Endodermal cell (in vitro differentiated cells): ENCODE measurements around the gene DLG2. TPM values are rescaled to one million over a fixed set of nuclear protein-coding genes. Genes with fewer than 3 reads are reported as not detected.

ENCODE experiments used
- DNase-seq: peaks from one replicate; pipeline ENCODE4 v3.0.0-alpha.2; 2017
- H3K27ac ChIP-seq: 2 replicates; pipeline ENCODE4 v1.5.1; 2013; ENCODE audit warnings: mild to moderate bottlenecking, low read depth, low read length, moderate library complexity
- H3K27me3 ChIP-seq: 2 replicates; pipeline ENCODE4 v1.6.1; 2013; ENCODE audit warnings: mild to moderate bottlenecking, low read length, moderate library complexity; ENCODE audit not compliant: insufficient read depth, control insufficient read depth, poor library complexity, severe bottlenecking
- H3K36me3 ChIP-seq: 2 replicates; pipeline ENCODE4 v1.7.0; 2013; ENCODE audit warnings: mild to moderate bottlenecking, low read length, moderate library complexity; ENCODE audit not compliant: control insufficient read depth, insufficient read depth
- H3K4me1 ChIP-seq: one replicate; pipeline ENCODE4 v1.7.0; 2013; ENCODE audit warnings: low read length; ENCODE audit not compliant: control insufficient read depth, insufficient read depth
- H3K4me3 ChIP-seq: 2 replicates; pipeline ENCODE4 v1.5.1; 2013; ENCODE audit warnings: mild to moderate bottlenecking, low read length, moderate library complexity
- H3K9ac ChIP-seq: 2 replicates; pipeline ENCODE4 v1.6.1; 2013; ENCODE audit warnings: mild to moderate bottlenecking, low read length, moderate library complexity; ENCODE audit not compliant: poor library complexity, severe bottlenecking; ENCODE audit errors: extremely low read depth
- H3K9me3 ChIP-seq: 2 replicates; pipeline ENCODE4 v1.6.1; 2013; ENCODE audit warnings: mild to moderate bottlenecking, low read length, moderate library complexity; ENCODE audit not compliant: control insufficient read depth
- H3K27ac Mint-ChIP-seq: 2 replicates; pipeline ENCODE4 v1.8.0; 2020; ENCODE audit warnings: mixed read lengths
- H3K27me3 Mint-ChIP-seq: 2 replicates; pipeline ENCODE4 v1.8.0; 2021; ENCODE audit warnings: mild to moderate bottlenecking, mixed read lengths; ENCODE audit not compliant: insufficient read depth
- H3K36me3 Mint-ChIP-seq: 2 replicates; pipeline ENCODE4 v1.8.0; 2020; ENCODE audit warnings: low read depth, mixed read lengths
- H3K4me1 Mint-ChIP-seq: 2 replicates; pipeline ENCODE4 v1.8.0; 2020; ENCODE audit warnings: mixed read lengths
- H3K4me3 Mint-ChIP-seq: 2 replicates; pipeline ENCODE4 v1.8.0; 2020; ENCODE audit warnings: mild to moderate bottlenecking, moderate library complexity, mixed read lengths
- H3K9me3 Mint-ChIP-seq: 2 replicates; pipeline ENCODE4 v1.8.0; 2020; ENCODE audit warnings: mild to moderate bottlenecking, mixed read lengths
- CTCF ChIP-seq: fragments of 200-600 bp; sonication (generic); conservative IDR thresholded peaks from 2 replicates; pipeline ENCODE4 v1.5.0; 2021; ENCODE audit warnings: antibody characterized with exemption, mild to moderate bottlenecking
- WGBS, 2 experiments: methylation state at CpG; one replicate each; pipeline versions ENCODE4 v1.1.5 to v1.1.7; 2013; ENCODE audit warnings: missing lambda C conversion rate in 2 of 2, mixed read lengths in 1 of 2; ENCODE audit not compliant: insufficient coverage in 1 of 2, insufficient read length in 1 of 2; 5-methylcytosine and 5-hydroxymethylcytosine counted together
- total RNA-seq, 2 donors: library from RNA; stranded (reverse); fragmentation: NEBNext Ultra II Directional in 1 of 2; extraction: Animal tissue kit (Norgen Biotek cat#: 25700) in 1 of 2; gene quantifications; 2 replicates in 1 of 2; 3 replicates in 1 of 2; pipeline ENCODE4 v1.2.1, GENCODE V29; 2021

Gene DLG2
- total RNA-seq, 2 donors from 2014 or later = 9.6 to 10.6 TPM

GRCh38 chr11:83793310-83793709 is 1833.8 kb downstream of the DLG2 start:
- 77% methylated on average over 2 of the region's 2 CpGs; no CpG with 5 or more reads in 1 of the 2 experiments for WGBS, 2 experiments
- no peaks in the 10 kb centered on the region for H3K9me3 ChIP-seq

DNA sequence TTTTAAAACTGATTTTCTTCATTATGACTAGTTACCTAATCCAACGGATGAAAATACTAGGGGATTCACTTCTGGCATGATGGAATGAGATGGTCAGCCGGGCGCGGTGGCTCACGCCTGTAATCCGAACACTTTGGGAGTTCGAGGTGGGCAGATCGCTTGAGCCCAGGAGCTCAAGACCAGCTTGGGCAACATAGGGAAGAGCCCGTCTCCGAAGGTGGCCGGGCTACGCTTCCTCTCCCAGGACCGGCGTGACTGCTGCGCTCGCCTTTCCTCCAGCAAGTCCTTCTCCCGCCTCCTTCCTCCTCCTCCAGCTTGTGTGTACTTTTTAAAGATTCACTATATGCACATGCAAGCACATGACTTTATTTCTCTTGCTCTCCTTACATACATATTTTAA is 1835.6 kb downstream of the DLG2 start:
- no peaks in the 10 kb centered on the region for H3K27me3 ChIP-seq
- TF ChIP-seq CTCF = no peak
- 92 to 95% methylated on average over 17 of the region's 17 CpGs for WGBS, 2 experiments
- no peak overlapping the region for H3K27ac ChIP-seq
- H3K4me3 ChIP-seq = no peak overlapping the region
- no peaks in the 10 kb centered on the region for H3K36me3 Mint-ChIP-seq
- no peaks in the 10 kb centered on the region for H3K9me3 Mint-ChIP-seq
- H3K27me3 Mint-ChIP-seq = peaks cover 11% of the 10 kb centered on the region
- H3K9me3 ChIP-seq = no peaks in the 10 kb centered on the region
- no peaks in the 10 kb centered on the region for H3K4me1 ChIP-seq
- H3K9ac ChIP-seq = no peak overlapping the region
- H3K4me1 Mint-ChIP-seq = no peaks in the 10 kb centered on the region
- no peak overlapping the region for H3K4me3 Mint-ChIP-seq
- no peak for DNase-seq
- H3K36me3 ChIP-seq = no peaks in the 10 kb centered on the region
- H3K27ac Mint-ChIP-seq = no peak overlapping the region

More at GRCh38 chr11:83793310-83793709, 1833.8 kb downstream of the DLG2 start:
- Mint-ChIP-seq H3K4me3 (no peak overlapping the region), H3K36me3 (no peaks in the 10 kb centered on the region), H3K27me3 (peaks cover 8% of the 10 kb centered on the region), H3K4me1 (no peaks in the 10 kb centered on the region), H3K27ac (no peak overlapping the region), H3K9me3 (no peaks in the 10 kb centered on the region)
- H3K27me3 ChIP-seq = no peaks in the 10 kb centered on the region
- H3K36me3 ChIP-seq = no peaks in the 10 kb centered on the region
- H3K4me3 ChIP-seq = no peak overlapping the region
- no peak overlapping the region for H3K9ac ChIP-seq
- DNase-seq = no peak
- TF ChIP-seq CTCF = no peak
- H3K27ac ChIP-seq = no peak overlapping the region
- no peaks in the 10 kb centered on the region for H3K4me1 ChIP-seq

DNA sequence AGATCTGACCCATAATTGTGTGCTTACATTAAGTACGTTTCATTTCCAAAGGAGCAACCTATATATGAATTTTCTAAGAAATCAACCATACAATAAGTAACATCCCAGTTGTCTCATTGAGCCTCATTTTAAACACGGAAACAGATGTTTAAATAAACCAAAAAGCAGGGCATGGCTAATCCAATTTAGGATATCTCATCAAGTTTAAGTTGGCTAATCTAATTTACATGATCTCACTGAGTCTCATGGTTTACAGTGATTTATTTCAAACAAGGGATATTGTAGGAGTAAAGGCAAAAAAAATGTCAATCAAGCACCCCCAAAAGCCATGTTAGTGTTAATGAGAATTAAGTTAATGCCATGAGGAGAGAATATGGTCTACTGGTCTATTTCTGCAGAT is 1841.2 kb downstream of the DLG2 start:
- Histone ChIP-seq H3K4me1 (no peaks in the 10 kb centered on the region), H3K27ac (no peak overlapping the region), H3K9ac (no peak overlapping the region), H3K36me3 (no peaks in the 10 kb centered on the region), H3K9me3 (no peaks in the 10 kb centered on the region), H3K4me3 (no peak overlapping the region), H3K27me3 (no peaks in the 10 kb centered on the region)
- H3K9me3 Mint-ChIP-seq = no peaks in the 10 kb centered on the region
- no peak overlapping the region for H3K27ac Mint-ChIP-seq
- H3K4me3 Mint-ChIP-seq = no peak overlapping the region
- WGBS, 2 experiments = 85 to 94% methylated on average over 2 of the region's 2 CpGs
- no peak for TF ChIP-seq CTCF
- H3K36me3 Mint-ChIP-seq = no peaks in the 10 kb centered on the region
- peaks cover 9% of the 10 kb centered on the region for H3K27me3 Mint-ChIP-seq
- peaks cover 6% of the 10 kb centered on the region for H3K4me1 Mint-ChIP-seq
- DNase-seq = no peak
